ENCODE results near the gene RGS18. TPM values are rescaled to one million over a fixed set of nuclear protein-coding genes. Genes with fewer than 3 reads are reported as not detected.

Gene RGS18
- total RNA-seq, result 1 to 10 TPM in 3 of 4 donors, under 1 TPM in 1; 0.95 to 2.3 (median 2.1) TPM

- H3K4me3 ChIP-seq, result no peak within 1 kb of the TSS
- no peaks in the 10 kb centered on the region for H3K4me1 ChIP-seq
- DNase-seq, result no peak
- H3K9me3 ChIP-seq, result no peaks in the 10 kb centered on the region
- H3K36me3 ChIP-seq, result no peaks in the 10 kb centered on the region
- H3K27me3 ChIP-seq, result no peaks in the 10 kb centered on the region
- intact Hi-C loops (cut with DNase I; ENCODE audit: low total_unique reads), result no loop called here
- TF ChIP-seq POLR2A (IDR thresholded peaks at IDR 0.05) (no peak), CTCF (IDR thresholded peaks at IDR 0.05) (no peak)
- H3K27ac ChIP-seq, result no peak within 1 kb of the TSS
These were observed at the start of gene RGS18 for GRCh38 chr1:192158181-192158580. Gene RGS18, plus strand, starts transcription at chr1:192158462. Its CDS starts 176 bp downstream, at chr1:192158638.

GRCh38 chr1:192109576-192109975 is 48.7 kb upstream of the RGS18 start:
- intact Hi-C loops (cut with DNase I; ENCODE audit: low total_unique reads), result no loop called here
- H3K4me3 ChIP-seq, result no peak overlapping the region
- H3K9me3 ChIP-seq, result no peaks in the 10 kb centered on the region
- no peaks in the 10 kb centered on the region for H3K27me3 ChIP-seq
- DNase-seq, result no peak
- no peak for TF ChIP-seq CTCF (IDR thresholded peaks at IDR 0.05)
- no peaks in the 10 kb centered on the region for H3K4me1 ChIP-seq
- H3K36me3 ChIP-seq, result no peaks in the 10 kb centered on the region
- no peak overlapping the region for H3K27ac ChIP-seq

GRCh38 chr1:192115000-192115399 is 43.3 kb upstream of the RGS18 start:
- TF ChIP-seq CTCF (IDR thresholded peaks at IDR 0.05) (no peak), POLR2A (IDR thresholded peaks at IDR 0.05) (no peak)
- intact Hi-C loops (cut with DNase I; ENCODE audit: low total_unique reads), result no loop called here
- H3K9me3 ChIP-seq, result no peaks in the 10 kb centered on the region
- H3K27ac ChIP-seq, result no peak overlapping the region
- no peaks in the 10 kb centered on the region for H3K36me3 ChIP-seq
- no peak overlapping the region for H3K4me3 ChIP-seq
- H3K27me3 ChIP-seq, result no peaks in the 10 kb centered on the region
- DNase-seq, result no peak
- no peaks in the 10 kb centered on the region for H3K4me1 ChIP-seq

- Histone ChIP-seq H3K4me1 (no peaks in the 10 kb centered on the region), H3K27ac (no peak overlapping the region), H3K9me3 (no peaks in the 10 kb centered on the region), H3K27me3 (no peaks in the 10 kb centered on the region), H3K36me3 (no peaks in the 10 kb centered on the region), H3K4me3 (no peak overlapping the region)
- intact Hi-C loops (cut with DNase I; ENCODE audit: low total_unique reads), result no loop called here
- no peak for DNase-seq
- TF ChIP-seq POLR2A (IDR thresholded peaks at IDR 0.05) (no peak), CTCF (IDR thresholded peaks at IDR 0.05) (no peak)
These were observed 39.3 kb upstream of the RGS18 start for GRCh38 chr1:192118881-192119405.

- intact Hi-C loops (cut with DNase I; ENCODE audit: low total_unique reads), result no loop called here
- H3K36me3 ChIP-seq, result no peaks in the 10 kb centered on the region
- TF ChIP-seq POLR2A (IDR thresholded peaks at IDR 0.05), result no peak
- no peak for TF ChIP-seq CTCF (IDR thresholded peaks at IDR 0.05)
- H3K27ac ChIP-seq, result no peak overlapping the region
- no peaks in the 10 kb centered on the region for H3K4me1 ChIP-seq
- DNase-seq, result no peak
- no peaks in the 10 kb centered on the region for H3K9me3 ChIP-seq
- no peak overlapping the region for H3K4me3 ChIP-seq
- H3K27me3 ChIP-seq, result no peaks in the 10 kb centered on the region
These were observed 38.6 kb upstream of the RGS18 start for GRCh38 chr1:192119701-192120100.

All from uterus (tissue), 4 donors.